ENCODE results near the gene EEIG2.

EEIG2 gene

DNA sequence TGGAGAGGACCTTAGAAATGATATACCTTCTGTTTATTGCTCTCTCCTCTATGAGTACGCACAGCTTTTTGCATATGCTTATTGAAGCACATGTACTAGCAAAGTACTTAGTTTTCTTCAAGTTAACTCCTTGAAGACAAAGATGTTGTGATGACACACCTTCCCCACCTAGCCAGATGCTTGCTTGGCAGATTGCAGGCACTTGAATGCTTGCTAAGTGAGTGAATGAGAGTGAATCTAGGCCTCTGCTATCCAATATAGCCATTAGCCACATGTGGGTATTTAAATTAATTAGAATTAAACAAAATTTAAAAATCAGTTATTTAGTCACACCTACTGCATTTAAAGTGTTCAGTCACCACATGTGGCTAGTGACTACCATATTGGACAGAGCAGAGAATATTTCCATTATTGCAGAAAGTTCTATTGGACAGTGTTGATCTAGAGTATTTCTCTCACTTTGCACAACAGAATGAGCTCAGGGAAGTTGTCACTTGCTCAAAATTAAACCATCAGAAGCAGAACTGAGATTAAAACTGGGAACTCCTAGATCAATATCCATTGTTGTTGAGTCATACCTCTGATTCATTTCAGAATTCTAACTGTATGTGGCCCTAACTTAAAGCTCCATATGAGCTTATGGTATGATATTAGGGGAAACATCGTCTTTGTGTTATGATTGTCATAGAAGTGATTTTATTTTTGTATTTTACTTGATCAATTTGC lies 8.6 kb upstream of the EEIG2 start:
- no peak for DNase-seq

DNA sequence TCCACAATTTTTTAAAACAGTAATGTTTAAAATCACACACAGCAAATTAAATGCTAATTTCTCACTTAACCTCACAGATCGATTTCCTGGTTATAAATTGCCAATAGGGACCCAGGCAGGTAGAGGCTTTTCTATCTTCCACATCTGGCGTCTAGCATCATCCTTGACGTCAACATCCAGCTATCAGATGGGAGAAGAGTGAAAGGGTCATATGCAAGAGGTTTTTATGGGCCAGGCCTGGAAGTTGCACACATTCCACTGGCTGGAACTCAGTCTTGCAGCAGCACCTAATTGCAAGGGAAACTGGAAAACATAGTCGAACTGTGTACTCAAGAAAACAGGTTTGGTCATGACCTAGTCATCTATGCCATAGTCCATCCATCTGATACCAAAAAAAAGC lies 6.0 kb upstream of the EEIG2 start:
- no peak for DNase-seq

DNA sequence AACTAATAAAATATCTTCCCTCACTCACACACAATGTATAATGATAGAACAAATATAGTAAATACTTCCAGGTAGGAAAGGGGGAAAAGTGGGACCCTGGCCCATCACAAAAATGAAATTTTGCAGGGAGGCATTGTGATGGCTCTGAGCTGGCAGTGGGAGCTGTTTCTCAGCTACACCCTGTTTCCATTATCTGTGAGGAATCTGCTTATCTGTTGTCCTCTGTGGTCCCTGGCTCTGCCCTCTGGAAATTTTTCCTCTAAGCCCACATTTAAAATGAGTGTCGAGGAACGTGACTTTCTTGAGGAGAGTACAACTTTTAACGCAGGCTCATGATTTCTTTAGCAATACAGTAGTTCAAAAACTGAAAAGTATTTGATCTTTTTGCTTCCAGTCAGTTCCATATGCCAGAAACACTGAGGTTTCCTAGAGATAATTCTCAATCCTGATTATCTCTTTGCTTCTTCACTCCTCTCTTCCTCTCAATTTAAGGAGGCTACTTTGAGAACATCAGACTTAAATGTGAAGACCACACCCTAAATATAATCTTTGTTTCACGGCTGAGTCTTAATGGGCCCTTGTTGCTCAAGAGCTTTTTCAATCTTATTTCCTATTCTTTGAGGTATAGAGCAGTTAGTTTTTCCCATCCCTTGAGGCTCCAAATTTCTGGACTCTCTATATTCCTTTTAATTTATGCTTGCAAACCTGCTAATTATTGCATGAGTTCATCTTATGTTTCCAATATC lies 5.0 kb upstream of the EEIG2 start:
- no peak for DNase-seq

DNA sequence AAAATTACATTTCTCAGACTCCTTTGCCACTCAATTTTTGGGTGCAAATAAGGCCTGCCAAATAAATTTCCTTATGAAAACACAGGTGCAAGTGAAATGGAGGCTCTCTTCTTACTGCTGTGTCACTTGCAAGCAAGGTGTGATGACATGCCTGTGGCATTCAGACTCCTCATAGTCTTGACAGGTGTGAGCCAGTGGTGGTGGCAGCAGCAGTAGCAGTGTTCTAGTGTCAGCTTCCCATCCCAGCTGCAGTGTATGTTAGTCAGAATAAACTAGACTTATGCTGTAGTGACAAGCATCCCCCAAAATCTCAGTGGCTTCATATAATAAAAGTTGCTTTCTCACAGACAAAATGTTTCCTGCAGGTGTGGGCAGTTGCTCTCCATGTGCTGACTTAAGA lies 3.8 kb upstream of the EEIG2 start:
- DNase-seq, result no peak

DNA sequence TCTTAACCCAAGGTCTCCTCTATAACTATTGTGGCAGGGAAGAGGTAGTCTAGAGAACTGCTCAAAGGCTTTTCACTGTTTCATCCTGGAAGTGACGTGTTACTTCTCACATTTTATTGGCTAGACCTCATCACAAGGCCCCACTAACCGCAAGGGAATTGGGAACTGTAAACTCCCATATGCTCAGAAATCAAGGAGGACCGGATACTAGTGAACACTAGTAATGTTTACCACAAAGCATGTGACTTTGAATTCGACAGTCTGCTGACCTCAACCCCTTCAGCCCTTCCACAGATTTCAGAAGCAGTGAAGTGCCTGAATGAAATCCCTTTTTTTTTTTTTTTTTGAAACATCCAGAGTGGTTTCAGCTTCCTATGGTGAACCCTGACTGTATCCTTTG lies 3.4 kb upstream of the EEIG2 start:
- DNase-seq, result no peak

DNA sequence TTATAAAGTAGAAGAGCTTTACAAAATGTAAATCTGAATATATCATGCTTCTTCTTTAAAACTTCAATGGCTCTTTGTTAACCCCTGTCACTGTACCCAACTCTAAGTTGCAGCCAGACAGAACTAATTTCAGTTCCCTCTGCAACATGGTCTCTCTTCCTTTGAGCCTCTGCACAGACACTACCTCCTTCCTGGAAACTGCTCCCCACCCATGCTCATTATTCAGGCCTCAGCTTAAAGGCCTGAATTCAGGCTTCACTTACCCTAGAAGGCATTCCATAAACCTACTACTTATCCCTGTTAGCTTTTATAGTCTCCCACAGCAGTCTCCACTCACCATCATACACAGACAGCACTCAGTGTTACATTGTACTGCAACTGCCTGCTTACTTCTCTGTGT lies 2.6 kb upstream of the EEIG2 start:
- no peak for DNase-seq

DNA sequence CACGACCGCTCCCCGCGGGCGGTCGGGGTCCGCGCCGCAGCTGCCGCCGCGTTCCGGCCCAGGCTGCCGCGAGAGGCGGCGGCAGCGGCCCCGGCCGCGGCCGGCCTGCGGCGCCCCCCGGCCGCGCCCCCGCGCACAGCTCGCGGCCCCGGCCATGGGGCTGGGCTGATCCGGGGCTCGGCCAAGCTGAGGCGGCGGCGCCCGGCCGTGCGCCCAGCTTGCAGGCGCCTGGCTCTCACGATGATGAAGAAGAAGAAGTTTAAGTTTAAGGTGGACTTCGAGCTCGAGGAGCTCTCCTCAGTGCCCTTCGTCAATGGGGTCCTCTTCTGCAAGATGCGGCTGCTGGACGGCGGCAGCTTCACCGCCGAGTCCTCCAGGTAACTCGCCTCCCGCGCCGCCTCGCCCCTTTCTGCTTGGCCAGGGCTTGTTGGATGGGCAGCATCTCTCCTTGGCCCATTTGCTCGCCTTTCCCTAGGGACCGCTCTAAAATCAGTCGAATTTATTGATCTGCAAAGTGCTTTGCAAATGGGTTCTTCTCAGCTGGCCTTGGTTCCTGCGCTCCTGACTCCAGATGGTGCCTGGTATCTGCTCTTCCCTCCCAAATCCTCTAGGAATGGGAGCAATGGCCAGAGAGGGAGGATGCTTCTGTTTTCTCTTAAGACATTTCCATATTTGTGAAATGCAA lies 431 bp downstream of the EEIG2 start:
- DNase-seq, result peak; percentile 33

DNA sequence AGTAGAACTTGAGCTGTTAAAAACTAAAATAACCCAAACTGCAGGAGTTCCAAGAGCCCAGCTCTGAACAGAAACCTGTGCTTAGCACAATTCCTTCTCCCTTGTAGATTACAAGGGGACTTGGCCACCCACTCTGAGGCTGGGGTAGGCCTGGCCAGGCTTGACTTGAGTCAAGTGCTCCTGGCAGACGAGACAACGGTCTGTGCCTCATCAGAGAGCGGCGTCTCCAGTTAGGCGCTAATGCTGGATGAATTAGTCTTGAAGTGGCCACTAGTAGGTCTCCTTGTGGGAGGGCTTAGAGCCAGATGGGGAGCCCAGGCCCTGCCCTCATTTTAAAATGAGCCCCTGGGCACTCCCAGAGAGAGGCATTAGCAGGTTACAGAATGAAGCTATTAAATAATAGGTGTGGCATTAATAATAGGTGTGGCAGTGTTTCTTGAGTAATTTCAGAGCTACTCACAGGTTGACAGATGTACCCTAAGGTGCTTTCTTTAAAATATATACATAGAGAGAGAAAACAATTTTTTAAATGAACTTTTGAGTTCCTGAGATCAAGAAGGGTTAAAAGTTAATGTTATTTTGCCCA lies 1.1 kb downstream of the EEIG2 start:
- peak; percentile 4 for DNase-seq

DNA sequence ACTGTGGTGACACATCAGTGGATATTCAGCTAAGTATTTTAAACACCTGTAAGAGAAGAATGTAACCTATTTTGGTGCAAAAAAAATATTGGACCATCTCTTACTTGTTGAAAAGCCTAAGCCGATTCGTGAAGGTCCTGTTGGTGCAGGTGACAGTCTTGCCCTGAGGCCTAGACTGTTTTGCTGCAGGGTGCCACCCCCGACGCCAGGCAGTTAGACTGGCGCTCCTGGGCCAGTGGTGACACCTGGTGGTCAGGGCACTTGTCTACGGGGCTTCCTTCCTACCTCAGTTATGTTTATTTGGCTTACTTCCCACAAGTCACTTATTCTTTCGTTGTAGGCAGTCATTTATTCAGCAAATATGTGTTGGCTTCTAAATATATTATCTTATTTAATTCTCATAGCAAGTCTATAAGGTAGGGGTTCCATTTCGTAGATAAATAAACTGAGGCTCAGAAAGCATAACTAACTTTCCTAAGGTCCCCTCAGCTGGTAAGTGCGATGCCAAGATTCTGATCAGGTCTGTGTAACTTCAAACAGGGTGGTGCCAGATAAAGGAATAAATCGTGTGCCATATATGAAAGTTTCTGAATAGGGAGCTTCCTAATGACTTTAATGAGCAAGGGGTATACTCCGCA lies 1.9 kb downstream of the EEIG2 start:
- no peak for DNase-seq

DNA sequence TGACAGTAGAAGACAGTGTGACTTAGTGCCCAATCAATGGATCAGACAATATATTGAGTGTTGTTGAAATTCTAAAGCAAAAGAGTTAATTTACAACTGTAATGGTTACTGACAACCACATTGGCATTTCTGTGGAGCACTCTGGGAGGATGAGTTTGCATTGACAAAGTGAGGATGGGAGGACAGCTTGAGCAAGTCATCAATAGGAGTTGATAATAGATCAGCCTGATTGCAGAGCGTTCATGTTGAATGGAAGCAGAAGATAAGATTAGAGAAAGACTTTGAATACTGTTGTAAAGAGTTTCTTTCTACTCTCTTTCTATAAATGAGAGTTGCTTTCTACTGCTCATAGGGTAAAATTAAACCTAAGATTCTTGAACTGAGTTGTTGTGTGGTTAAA lies 3.9 kb downstream of the EEIG2 start:
- DNase-seq, result no peak

DNA sequence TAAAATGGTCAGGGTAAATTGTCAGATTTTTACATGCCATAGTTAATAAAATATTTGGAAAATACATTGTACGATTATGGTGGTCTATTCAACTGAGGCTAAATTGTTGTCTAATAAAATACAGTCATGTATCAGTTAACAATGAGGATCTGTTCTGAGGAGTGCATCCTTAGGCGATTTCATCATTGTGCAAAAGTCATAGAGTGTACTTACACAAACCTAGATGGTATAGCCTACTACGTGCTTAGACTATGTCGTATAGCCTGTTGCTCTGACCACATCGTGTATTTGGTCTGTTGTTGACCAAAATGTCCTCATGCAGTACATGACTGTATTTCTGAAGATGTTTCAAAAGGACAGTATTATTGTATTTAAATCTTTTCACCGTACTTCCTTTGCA lies 5.2 kb downstream of the EEIG2 start:
- DNase-seq, result no peak

DNA sequence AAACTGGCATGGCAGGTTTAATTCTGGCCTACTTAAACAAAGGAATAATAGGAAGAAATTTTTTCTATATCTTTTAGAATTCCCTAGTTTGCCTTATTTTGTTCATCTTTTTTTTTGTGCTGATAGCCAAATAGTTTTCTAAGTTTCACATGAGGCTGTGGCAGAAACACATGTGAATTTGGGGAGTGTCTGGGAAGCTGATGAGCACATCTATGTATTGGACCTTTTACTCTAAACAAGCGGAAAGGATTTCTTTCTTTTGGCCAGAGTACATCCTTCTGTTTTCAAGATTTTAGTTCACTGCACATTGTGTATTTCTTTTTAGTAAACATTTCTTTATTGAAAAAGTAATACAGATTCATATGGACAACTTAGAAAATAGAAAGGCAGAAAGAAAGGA lies 5.6 kb downstream of the EEIG2 start:
- DNase-seq, result no peak

DNA sequence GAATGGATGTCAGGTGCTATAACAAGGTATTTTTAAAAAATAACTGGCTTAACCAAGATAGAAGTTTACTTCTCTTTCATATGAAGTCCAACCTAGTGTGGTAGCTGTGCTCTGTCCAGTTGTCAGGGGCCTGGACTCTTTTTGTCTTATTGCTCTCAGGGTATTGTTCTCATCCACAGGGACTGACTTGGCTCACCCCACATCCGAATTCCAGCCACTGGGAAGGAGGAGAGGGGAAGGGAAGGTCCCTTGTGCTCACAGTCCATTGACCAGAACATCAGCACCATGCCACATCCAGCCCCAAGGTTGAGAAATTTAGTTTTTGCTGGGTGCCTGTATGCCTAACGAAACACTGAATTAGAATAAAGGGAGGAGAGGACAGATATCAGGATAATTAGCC lies 8.7 kb downstream of the EEIG2 start:
- DNase-seq, result no peak

DNA sequence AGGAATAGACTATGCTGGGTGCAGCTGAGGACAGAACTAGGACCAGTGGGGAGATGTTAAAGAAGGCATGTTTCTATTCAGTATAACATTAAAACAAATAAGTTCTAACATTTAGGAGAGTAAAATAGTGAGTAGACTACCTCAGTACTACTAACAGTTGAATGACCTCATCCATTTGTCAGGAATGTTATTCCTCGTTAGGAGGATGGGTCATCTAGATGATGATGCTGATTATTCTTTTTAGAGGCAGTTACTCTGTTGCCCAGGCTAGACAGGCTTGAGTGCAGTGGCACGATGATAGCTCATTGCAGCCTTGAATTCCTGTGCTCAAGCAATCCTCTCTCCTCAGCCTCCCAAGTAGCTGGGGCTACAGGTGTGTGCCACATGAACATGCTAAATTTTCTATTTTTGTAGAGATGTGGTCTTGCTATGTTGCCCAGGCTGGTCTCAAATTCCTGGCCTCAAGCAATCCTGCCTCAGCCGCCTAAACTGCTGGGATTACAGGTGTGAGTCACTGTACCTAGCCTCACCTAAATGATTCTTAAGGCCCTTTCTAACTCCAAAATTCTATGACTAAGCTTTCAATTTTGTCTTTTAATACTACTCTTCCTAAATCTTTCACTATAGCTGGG lies 9.3 kb downstream of the EEIG2 start:
- no peak for DNase-seq

DNA sequence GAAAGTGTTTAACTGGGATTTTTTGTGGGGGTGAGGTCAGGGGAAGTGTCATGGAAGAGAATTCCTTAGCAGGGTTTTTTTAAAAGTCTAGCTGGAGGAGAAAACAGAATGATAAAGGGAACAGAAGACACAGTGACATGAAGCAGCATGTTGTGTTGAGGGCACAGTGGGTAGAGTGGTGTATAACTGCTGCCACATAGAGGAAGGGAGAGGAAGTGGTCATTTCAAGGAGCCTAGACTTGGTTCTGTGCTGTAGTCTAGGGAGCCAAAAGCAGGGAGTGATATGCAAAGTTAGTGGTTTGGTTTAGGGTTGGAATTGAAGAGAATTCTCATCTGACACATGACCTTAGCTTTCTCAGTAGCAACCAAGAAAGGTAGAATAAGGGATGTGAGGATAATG lies 10.2 kb downstream of the EEIG2 start:
- no peak for DNase-seq

DNA sequence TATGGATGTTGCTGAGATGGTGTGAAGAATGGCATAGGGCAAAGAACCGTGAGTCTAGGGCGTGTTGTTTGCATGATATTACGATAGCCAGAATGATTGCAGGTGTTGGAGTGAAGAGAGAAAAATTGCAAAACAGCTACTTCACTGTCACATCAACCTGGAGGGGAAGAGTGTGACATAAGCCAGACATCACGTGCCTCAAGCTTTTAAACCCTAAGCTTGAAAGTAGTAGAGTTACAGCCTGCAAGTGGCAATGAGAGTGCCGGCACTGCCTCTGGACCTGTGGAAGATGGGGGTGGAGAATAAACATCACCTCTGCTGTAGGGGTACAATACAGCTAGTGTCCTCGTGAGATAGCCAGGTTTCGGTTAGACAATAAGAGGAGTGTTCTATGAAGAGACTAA lies 11.1 kb downstream of the EEIG2 start:
- DNase-seq, result no peak

DNA sequence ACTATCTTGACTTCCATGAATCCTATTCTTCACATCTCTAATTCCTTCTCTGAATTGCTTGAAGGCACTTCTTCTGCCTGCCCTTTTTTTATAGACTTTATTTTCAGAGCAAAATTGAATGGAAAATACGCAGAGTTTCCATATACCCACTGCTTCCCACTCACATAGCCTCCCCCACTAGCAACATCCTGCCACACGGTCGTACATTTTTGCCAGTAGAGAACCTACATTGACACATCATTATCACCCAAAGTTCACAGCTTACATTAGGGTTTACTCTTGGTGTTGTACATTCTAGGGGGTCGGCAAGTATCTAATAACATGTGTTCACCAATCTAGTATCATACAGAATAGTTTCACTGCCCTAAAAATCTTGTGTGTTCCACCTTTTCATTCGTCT lies 12.3 kb downstream of the EEIG2 start:
- no peak for DNase-seq

DNA sequence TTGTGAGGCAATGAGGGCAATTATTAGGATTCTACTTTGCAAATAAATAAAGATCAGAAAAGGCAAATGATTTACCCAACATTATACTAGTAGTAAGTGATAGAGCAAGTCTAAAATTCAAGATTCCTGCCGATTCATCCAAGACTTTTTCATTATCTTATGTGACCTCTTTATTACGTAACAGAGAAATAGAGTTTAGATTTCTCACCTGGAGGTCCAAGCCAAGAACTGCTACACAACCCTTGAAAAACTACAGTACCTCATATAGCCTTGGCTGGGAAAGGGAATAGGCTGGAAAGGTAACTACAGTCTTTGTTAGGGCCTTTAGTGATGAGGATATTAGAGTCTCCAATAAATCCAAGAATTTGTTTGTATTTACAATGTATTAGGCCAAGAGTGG lies 13.3 kb downstream of the EEIG2 start:
- DNase-seq, result no peak

DNA sequence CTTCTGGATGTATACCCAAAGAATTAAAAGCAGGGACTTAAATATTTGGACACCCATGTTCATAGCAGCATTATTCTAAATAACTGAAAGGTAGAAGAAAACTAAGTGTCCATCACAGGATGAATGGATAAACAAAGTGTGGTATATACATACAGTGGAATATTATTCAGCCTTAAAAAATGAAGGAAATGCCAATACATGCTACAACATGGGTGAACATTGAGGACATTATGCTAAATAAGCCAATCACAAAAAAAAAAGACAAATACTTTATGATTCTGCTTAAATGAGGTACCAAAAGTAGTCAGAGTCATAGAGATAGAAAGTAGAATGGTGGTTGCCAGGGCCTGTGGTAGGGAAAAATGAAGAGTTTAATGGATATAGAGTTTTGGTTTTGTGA lies 14.1 kb downstream of the EEIG2 start:
- no peak for DNase-seq

DNA sequence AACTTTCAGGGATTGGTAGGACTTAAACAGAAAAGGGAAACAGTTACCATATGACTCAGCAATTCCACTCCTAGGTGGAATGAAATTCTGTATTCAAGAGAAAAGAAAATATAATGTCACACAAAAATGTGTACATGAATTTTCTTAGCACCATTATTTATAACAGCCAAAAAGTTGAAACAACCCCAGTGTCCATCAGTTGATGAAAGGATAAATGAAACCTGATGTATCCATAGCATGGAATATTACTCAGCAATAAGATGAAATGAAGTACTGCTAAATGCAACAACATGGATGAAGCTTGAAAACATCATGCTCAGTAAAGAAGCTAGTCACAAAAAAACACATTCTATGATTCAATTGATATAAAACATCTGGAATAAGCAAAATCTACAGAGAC lies 15.5 kb downstream of the EEIG2 start:
- DNase-seq, result no peak

DNA sequence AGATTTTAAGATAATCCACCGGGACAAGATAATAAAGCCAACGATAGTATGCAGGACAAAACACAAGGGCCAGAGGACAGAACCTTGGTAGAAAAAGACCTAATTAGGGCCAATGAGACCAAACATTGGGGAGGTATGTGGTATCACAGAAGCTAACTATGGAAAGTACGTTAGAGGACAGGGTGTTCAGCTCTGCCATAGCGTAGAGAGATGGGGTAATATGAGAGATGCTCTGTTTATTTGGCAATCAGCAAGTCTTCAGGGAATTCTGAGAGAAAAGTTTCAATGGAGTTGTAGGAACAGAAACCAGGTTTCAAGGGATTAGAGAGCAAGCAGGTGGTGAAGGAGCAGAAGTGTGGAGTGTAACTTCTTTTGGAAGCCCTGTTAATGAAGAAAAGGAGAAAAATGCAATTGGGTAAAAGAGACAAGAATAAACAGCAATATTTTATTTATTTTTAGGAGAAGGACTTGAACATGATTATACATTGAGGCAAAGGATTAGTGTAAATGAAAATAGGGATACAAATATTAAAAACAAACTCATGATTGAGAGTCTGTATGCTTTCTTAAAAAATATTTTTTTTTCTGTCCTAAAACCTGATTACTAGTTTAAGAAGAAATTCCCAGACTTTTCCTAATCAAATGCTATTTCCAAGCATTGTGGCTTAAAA lies 24.0 kb downstream of the EEIG2 start:
- no peak for DNase-seq

DNA sequence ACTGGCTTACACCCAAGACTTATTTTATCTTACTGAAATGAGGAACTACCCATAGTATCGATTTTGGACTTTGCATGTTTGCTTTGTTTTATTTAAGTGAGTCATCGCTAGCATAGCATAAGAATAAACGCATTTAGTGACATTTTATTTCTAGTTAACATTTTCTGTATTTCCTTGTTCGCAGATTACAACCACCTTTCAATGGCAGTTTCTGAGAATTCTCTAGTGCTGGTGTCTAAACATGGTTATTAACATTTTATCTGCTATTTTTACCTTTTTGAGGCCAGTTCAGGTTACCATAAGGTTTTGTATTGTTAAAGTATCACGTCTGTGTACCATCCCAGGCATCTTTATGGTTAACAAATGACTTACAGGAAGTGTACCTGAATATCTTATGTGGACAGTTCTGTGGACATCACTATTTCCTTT lies 24.5 kb downstream of the EEIG2 start:
- no peak for DNase-seq

Measured in amniotic stem cell (primary cell).